GM19025 (cell line): ENCODE data around the gene RABGEF1.
"Not testable (repeated sequence)": the region's sequence is repeated elsewhere in the genome, so short reads cannot be mapped to it uniquely, and the experiment has no call there.

Source experiments
- ATAC-seq: cut with Tn5 transposase; IDR thresholded peaks from one replicate; pipeline ENCODE4 v1.9.1; 2021; ENCODE audit warnings: mild to moderate bottlenecking, low read depth, moderate library complexity; ENCODE audit not compliant: unreplicated experiment

RABGEF1 gene

DNA sequence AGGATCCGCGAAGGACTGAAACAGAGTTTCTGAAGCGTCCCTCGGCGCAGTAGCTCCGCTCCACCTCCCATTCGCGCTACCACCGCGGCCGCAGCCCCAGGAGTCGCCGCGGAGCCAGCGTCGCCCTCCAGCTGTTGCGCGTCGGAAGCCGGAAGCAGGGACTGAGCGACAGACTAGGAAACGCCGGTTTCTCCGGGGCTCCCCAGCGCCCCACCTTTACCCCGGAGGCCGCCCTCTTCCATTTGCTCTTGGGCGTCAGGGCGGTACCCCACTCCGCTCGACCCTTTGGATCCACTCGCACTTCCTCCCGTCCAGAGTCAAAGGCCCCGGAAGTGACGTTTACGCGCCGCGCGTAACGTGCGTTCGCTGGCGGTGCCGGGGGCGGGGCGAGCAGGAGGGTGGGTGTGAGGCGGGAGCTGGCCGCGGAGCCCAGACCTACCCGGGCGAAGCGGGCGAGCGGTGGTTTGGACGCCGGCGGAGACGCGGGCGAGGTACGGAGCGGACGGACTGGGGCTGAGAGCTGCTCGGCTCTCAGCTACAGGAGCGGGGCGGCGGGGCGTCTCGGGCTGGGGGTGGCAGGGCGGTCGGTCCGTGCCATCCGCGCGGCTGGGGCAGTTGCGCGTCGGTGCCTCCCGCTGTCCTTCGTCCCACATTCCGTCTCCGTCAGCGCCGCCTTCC is at the start of gene RABGEF1:
Gene RABGEF1, plus strand, starts transcription at position 432 of the 678 bp plus-strand sequence. CDS start 31,167 bp downstream, outside the sequence.
- peak; percentile 82 for ATAC-seq

DNA sequence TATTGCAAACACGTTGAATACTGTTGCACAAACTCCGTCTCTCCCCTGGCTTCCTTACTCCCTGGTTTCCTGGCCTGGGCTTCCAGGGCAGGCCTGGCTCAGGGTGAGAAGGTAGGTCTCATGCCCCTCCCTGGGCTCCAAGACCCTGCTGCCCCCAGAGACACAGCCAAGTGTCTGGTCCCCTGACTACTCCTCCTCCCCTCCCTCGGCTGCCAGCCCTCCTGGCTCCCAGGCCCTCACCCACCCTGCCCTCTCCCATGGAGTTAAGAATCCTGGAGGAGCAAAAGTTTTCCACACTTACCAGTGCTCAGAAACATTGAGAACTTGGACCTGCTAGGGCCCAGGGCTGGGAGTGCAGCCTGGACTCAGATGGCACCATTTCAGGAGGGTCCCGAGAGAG is 47.2 kb upstream of the RABGEF1 start:
- ATAC-seq = no peak

DNA sequence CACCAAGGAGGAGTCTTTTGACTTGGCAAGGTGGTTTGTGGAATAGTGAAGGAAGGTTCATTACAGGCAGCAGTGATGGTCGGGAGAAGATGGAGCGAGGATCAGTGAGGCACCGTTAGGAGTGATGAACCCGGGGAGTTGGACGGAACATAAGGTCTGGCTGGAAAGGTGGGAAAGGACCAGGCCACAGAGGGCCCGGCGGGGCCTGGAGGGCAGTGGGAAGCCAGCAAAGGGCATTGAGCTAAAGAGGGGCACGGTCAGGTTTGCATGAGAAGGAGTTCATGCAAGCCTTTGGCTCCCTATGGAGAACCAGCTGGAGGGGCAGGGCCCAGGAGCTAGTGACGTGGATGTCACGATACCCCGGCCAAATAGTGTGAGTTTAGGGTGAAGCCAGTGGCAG is 46.2 kb upstream of the RABGEF1 start:
- no peak for ATAC-seq

DNA sequence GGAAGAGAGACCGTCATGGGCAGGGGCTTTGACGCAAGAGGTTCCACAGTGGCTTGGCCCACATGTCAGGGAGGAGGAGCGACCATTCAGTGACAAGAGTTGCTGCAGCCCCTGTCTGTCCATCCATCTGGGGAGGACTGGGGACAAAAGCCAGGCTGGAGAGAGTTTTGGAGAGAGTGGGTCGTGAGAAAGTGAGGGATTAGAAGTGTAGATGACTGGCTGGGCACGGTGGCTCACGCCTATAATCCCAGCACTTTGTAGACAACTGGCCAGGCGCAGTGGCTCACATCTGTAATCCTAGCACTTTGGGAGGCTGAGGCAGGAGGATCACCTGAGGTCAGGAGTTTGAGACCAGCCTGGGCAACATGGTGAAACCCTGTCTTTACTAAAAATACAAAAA is 45.1 kb upstream of the RABGEF1 start:
- ATAC-seq = not testable (repeated sequence)

DNA sequence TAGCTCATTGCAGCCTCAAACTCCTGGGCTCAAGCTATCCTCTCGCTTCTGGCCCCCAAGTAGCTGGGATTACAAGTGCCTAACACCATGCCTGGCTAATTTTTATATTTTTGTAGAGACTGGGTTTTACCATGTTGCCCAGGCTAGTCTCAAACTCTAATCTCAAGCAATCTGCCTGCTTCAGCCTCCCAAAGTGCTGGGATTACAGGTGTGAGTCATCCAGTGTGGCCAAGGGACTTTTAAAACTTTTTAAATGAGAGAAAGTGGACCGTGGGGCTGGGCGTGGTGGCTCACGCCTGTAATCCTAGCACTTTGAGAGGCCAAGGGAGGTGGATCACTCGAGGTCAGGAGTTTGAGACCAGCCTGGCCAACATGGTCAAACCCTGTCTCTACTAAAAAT is 44.4 kb upstream of the RABGEF1 start:
- not testable (repeated sequence) for ATAC-seq

DNA sequence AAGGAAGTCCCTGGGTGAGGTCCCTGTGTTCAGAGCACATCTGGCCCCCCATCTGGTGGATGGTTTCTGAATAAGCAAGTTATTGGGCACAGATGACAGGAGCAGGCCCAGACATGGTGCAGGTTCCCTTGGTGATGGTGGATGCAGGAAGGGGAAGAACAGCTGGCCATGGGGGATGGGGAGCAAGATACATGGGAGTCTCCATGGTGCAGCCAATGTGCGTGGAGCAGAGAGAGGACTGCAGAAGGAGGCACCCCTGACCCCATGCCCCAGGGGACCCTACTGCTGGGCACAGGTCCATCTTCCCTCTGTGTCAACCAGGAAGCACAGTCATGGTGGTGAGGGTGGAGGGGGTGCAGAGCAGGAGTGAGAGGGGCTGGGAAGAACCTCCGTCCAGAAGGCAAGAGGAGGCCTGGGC is 43.8 kb upstream of the RABGEF1 start:
- ATAC-seq = no peak

DNA sequence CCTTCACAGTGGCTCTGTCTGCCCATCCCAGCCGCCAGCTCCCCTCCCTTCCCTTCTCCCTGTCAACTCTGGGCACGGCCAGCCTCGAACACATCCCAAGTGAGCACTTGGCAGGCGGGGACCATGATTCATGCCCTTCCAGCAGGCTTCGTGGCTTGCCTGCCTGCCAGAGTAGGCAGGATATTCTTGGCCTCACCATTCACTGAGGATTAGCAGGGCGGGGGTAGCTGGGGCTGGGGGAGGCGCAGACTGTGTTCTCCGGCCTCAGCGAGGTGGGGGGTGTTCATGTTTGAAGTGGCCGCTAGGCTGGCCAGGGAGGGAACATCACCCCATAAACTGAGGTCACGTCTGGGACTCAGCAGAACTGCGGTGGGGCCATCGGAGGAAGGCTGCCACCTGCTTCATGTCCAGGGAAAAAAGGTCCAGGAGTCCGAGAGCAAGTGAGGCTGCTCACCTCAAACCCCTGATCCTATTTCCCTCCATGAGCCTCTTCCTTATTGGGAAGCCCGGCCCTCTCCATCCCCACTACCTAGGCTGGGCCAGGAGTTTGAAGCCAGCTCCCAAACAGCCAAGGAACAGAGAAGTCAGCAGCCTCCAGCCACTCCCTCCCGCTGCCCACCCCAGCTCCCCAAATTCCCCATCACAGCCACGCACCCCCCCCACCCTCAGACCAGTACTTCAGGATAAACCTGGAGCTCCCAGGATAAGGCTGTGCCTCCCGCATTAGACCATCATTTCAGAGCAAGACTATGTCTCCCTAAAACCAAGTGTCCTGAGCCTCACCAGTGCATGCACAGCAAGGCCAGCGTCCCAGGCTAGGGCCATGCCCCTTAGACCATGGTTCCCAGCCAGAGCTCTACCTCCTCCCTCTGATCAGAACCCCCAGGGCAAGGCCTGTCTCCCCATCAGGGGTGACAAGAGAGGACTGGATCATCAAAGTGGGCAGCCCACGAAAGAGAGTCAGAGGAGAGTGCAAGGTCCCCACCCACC is 42.8 kb upstream of the RABGEF1 start:
- no peak for ATAC-seq

DNA sequence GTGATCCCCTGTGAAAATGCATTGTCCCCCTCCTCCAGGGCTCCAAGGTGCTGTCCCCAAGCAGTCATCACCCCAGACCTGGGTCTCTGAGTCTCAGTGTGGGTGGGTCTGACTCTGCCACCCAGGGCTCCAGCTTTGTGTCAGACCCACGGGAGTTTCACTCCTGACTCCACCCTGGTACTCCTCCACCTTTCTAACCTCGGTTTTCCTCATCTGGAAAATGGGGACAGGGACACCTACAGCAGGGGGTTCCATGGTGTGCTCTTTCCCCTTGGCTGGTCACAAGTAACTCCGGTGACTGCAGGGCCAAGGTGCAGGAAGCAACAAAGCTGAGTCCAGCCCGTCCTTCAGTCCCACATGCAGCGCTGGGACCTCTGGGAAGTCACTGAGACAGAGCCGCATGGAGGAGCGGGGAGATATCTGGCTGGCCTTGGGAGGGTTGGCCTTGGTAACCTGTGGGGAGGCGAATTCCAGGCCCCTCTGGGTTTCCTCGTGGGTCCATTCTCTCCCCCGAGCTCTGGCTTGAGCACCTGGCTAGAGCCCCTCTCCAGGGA is 41.8 kb upstream of the RABGEF1 start:
- ATAC-seq = no peak

DNA sequence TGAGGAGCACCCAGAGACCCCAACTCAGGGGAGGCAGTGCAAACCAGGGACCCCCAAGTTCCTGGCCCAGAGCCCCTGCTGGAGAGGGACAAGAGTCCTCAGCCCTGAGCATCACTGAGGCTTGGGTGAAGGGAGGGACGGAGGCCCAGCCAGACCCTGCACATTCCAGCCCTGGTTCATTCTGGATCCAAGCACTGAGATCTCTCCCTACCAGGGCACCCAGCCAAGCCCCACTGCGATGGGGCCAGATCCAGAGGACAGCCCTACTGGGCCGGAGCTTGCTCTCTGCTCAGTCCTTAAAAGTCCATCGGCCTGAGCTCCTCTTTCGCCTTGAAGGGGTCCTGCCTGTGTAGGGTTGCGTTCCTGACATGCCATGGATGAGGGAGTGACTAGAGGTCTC is 40.5 kb upstream of the RABGEF1 start:
- no peak for ATAC-seq

DNA sequence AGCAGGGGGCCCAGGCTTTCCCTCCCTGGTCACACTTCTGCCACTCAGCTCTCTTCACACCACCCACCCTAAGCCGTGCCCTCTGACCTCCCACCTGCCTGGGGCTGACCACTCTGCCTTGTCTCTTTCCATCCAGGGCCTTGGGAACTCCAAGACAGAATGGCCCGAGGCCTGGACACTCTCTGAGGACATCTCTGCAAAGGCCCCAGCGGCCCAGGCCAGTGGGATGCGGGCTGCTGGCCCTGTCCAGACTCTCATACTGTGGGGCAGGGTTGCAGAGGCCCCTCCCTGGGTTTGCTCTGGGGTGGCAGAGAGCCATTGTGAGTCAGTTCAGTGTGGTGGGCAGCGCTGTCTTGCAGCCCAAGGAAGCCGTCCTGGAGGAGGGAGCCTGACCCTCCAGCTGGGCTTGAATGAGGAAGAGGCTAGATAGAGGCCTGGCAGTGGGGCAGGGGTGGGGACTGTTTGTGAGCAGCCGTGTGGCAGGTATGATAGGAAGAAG is 39.9 kb upstream of the RABGEF1 start:
- ATAC-seq = no peak

DNA sequence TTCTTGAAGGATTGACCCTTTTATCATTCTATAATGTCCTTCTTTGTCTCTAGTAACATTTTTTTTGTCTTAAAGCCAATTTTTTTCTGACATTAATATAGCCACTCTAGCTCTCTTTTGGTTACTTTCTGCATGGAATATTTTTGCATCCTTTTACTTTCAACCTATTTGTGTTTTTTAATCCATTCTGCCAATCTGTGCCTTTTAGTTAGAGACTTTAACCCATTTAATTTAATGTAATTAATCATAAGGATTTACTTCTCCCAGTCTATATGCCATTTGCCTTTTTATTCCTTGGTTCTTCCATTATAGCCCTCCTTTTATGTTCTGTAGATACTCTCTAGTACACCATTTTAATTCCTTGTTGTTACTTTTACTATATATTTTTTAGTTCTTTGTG is 32.7 kb upstream of the RABGEF1 start:
- ATAC-seq = no peak

DNA sequence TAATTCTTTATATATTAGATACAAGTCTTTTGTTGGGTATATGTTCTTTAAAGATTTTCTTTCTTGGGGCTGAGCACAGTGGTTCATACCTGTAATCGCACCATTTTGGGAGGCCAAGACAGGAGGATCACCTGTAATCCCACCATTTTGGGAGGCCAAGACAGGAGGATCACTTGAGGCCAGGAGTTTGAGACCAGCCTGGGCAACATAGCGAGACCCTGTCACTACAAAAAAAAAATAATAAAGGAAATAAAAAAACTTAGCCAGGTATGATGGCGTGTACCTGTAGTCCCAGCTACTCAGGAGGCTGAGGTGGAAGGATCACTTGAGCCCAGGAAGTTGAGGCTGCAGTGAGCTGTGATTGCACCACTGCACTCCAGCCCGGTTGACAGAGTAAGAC is 29.8 kb upstream of the RABGEF1 start:
- not testable (repeated sequence) for ATAC-seq

DNA sequence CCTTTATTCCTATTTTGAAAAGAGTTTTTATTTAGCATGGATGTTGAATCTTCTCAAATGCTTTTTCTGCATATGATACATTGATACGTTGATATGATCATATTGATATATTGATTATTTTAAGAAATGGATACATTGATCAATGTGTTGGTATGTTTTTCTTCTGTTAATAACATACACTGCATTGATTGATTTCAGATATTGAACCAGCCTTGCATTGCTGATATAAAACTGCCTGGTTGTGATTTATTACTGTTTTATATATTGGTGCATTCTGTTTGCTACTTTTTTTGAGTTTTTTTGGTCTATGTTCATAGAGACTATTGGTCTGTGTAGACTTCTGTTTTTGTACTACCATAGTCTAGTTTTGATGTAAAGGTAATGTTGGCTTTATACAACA is 26.8 kb upstream of the RABGEF1 start:
- ATAC-seq = no peak

DNA sequence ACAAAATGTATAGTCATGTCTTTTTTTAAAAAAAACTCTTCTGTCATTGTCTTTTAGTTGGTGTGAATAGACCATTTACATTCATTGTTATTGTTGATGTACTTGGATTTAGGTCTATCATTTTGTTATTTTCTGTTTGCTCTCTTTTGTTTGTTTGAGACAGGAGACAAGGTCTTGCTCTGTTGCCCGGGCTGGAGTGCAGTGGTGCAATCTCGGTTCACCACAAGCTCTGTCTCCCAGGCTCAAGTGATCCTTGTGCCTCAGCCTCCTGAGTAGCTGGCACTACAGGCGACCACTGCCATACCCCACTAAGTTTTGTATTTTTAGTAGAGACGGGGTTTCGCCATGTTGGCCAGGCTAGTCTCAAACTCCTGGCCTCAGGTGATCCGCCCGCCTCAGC is 23.9 kb upstream of the RABGEF1 start:
- not testable (repeated sequence) for ATAC-seq

DNA sequence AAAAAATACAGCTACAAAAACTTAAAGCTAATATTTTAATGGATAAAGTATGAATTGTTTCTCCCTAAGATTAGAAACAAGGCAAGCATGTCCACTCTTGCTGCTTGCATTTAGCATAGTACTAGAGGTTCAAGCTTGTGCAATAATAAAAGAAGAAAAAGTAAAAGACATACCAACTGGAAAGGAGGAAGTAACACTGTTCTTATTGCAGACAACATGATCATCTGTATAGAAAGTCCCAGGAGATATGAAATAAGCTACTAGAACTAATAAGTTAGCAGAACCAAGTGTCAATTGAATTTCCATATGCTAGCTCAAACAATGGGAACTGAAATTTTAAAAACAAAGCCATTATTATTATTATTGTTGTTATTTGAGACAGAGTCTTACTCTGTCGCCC is 20.0 kb upstream of the RABGEF1 start:
- ATAC-seq = no peak

DNA sequence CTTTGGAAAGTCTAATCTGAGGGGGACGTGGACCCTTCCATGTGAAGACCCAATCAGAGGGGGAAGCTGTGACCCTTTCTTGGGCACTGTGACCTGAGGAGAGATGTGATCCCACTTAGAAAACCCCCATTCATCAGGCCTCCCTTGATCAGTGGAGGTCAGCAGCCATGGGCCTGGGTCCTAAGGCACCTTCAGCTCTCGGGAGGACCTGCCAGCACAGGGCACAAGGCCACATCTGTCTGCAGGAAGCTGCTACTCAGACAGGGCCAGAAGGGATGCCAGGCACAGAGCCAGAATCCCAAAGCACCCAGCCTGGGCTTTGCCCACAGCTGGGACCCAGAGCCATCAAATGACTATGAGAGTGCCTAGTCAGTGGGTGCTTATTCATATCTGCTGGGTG is 14.7 kb upstream of the RABGEF1 start:
- no peak for ATAC-seq

DNA sequence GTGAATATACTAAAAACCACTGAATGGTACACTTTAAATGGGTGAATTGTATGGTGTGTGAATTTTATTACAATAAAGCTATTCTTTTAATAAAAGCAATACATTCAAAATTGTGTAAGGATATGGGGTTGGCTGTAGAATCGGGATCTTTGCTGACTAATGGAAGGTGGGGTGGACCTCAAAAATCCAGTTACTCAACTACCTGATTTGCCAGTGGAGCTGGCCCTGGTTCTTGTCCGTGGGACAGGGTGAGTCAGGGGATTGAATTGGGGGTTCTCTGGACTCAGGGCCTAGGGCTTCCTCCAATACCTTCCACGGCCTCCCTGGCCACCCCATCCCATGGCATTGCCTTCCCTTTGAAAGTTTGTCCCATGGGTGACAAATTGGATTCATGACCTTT is 13.5 kb upstream of the RABGEF1 start:
- ATAC-seq = no peak

DNA sequence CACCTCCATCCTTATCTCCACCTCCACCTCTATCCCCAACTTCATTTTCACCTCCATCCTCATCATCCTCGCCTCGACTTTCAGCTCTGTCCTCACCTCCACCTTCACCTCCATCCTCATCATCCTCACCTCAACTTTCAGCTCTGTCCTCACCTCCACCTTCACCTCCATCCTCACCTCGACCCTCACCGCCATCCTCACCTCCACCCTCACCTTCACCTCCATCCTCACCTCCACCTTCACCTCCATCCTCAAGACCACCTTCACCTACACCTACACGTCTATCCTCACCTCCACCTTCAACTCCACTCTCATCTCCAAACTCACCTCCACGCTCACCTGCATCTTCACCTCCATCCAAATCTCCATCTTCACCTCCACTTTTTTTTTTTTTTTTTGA is 12.0 kb upstream of the RABGEF1 start:
- ATAC-seq = no peak

DNA sequence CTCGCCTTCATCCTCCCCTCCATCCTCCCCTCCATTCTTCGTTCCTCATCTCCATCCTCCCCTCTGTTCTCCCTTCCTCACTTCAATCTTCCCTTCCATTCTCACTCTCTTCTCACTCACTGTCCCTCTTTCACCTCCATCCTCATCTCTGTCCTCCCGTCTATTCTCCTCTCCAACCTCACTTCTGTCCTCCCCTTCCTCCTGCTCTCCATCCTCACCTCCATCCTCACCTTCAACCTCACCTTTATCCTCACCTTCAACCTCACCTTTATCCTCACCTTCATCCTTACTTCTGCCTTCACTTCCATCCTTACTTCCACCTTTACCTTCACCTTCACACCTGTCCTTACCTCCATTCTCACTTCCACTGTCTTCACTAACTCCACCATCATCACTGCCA is 11.3 kb upstream of the RABGEF1 start:
- ATAC-seq = no peak

DNA sequence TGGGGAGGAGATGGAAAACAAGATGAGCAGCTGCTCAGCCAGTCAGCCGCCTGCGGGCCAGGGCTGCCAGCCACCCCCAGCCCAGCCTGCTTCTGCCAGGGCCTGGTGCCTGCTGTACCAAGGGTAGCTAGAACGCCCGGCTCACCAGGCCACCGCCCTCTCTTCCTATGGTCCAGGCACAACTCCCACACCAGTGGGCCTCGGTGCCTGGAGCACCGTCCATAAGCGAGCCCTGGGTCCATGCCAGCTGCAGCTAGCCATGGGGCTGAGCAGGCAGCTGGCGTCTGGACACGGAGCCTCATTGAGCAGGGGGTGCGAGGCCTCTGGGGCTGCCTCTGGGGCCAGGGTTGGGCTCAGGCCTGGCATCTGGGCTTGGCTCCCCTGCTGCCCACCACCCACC is 8.5 kb upstream of the RABGEF1 start:
- ATAC-seq = no peak

DNA sequence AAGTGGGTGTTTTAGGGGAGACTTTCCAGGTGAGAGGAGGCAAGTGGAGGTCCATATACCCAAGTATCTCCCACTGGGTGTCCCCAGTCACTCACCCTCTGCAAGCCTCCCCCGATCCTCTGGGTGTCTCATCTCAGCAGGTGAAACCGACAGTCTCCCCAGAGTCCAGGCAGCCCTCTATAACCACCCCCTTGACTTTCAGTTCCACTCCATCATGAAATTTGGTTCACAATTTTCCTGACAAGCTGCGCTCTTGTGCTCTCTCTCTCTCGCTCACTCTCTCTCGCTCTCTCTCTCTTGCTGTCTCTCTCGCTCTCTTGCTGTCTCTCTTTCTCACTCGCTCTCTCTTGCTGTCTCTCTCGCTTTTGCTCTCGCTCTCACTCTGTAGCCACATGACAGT is 8.1 kb upstream of the RABGEF1 start:
- no peak for ATAC-seq
